A204.1 (cell line): ENCODE measurements around the gene VSIG8.

ENCODE experiments used
- FAIRE-seq: peaks from 2 replicates; lab custom pipeline; 2012; peaks lifted over from hg19 to GRCh38; lab: Jason Lieb, UNC

The VSIG8 gene

DNA sequence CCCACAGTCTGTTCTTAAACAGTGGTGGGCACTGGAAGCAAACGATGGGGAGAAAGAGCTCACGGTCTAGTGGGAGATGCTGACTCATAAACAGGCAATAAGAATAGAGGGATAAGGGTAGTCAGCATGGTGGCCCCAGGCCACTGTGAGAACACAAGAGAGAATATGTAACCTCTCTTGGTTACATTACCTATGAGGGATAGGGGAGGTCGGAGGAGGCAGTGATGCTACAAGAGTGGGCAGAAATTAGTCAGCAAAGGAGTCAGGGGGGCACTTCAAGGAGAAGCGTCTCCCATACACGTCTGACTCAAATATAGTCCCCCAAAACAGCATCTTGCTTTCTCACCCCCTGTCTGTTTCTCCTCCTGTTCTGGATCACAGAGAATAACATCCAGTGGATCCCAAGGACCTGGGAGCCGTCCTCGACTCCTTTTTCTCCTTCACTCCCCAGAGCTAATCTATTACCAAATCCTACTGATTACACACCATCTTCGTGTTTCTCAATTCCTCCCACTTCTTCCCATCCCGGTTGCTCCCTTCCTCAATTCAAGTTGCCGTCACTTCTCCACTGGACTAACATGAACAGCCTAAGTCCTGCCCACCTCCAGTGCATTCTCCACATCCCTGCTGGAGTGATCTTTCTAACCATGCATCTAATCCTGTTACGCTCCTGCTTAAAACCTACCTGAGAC, 33.7 kb downstream of the VSIG8 start:
- no peak for FAIRE-seq

DNA sequence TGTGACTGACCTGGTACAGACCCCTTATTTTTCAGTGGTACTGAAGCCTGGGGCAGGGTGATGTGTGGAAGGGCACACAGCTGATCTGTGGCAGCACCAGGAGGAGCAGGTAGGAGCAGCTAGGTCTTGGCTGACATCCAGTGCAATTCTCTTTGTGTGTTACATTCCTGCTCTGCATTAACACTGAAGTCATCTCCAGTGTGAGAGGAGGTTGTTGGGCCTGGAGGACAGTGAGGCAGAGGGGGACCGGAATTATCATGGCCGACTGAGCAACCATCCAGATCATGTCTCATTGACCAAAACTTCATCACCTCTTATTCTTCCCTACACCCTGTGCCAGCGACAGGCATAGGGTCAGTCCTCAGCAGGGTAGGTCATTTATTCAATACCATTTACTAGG, 34.3 kb downstream of the VSIG8 start:
- no peak for FAIRE-seq

DNA sequence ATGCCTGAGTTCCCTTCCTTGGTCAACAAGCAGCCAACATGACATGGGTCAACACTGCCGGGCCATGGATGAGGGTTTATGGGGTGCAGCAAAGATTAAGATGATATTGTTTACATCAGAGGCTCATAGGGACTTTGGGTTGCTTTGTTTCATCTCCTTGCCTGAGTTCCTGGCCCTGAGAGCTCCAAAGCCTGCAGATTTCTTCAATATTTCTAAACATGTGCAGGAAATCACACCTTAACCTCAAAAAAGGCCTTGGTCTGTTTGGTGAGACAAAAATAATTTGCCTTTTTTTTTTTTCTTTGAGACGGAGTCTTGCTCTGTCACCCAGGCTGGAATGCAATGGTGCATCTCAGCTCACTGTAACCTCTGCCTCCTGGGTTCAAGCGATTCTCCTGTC, 34.9 kb downstream of the VSIG8 start:
- no peak for FAIRE-seq

DNA sequence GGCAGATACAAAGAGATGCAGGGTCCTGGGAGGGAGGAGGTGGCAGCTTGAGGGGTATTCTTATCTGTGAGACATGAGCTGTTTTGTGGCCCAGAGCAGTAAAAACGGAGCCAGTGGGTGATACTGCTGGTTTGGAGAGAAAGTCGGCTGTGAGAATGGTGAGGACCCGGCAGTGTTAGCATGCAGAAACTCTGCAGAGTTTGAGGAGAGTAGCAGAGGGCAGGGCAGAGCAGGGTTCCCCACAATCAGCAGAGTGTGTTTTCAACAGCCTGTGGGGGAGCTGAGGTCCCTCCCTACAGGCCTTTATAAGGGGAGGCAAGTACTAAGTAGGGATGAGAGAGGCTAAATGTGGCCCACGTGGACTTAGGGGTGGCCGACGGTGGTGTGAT, 35.4 kb downstream of the VSIG8 start:
- no peak for FAIRE-seq

DNA sequence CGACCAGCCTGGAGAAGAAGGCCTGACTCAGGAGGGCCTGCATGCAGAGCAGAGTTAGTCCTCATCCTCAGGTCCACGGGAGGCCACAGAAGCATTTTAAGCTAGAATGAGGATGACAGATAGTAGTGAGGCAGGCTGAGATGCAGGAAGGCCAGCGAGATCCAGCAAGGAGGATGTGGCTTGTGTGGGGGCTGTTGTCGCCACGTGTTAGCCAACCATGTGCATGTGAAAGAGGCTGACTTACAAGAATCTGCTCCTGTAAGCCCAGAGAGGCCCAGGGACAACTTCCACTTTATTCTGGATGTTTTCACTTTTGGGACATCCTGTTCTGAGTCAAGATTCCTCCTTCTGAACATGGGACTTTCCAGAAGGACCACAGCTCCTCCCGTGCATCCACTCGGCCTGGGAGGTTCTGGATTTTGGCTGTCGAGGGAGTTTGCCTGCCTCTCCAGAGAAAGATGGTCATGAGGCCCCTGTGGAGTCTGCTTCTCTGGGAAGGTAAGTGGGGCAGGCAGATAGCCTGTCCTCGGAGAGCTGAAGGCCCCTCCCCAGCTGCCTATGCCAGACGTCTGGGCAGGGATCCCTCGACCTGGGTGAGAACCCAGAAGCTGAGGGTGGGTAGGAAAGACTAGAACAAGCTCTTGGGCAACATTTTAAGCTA, 35.9 kb downstream of the VSIG8 start, which contains the start of gene SLAMF8:
Gene SLAMF8 (plus strand): TSS at position 433 of the 661 bp plus-strand sequence. CDS start 26 bp downstream, at position 459.
- FAIRE-seq: no peak

DNA sequence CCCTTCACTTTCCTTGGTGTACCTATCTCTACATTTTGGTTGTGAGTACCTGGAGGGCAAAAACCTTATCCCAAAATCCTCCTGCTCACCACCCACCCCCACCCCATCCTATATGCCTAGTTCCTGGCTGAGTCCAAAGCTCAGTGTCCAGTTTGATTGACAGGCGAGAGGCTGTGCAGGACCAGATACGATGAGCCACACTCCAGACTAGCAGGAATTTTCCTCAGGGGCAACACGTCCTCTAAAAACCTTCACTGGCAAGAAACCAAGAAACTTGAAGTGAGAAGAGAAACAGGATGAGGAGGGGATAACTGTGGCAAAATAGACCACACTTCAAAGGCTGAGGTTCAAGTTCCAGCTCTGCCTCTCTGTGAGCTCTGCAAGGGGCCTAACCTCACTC, 36.9 kb downstream of the VSIG8 start:
- FAIRE-seq: no peak

DNA sequence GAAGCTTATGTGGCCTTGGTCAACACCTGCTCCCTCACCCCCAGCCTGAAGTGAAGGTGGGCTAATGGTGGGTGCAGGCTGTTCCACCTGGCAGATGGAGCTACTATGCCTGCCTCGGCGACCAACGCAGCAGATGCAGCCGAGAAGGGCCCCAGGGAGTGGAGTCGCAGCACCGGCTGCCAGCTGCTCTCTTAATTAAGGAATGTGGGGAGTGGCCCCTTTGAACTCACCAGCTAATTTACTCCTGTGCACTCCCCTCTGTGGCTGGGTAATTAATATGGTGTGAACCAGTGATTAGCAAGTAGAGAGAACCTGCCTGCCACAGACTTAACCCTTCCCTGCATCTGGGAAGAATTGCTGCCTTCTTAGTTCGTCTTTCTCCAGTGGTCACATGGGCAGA, 39.1 kb downstream of the VSIG8 start:
- no peak for FAIRE-seq

DNA sequence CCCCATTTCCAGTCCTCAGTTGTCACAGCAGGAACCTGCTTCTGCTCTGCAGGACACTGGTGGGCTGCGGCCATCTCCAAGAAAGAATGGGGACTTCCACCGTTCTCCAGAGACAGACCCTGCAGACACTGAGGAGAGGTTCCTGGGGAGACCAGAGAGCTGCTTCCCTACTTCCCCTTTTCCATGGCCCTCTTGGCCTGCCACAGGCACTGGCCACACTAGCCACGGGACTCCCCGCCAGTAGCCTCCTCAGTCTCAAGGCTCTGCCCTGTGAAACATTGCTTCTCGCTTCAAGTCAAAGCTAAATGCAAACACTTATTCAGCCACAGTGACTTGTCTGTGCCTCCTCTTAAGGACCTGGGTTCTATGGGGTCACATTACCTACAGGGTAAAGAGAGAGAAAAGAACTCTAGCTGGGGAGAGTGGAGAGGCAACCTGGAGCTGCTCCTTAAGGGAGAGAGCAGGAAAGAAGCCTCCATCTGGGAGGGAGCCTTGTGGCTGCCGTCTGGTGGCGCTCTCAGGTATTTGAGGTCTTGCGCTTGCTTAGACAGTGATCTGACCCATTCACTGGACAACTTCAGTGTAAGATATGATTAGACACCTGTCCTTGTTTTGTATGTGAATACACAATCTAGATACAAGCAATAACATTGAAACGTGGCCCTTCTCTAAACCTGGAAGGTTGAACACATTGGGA, 41.1 kb downstream of the VSIG8 start:
- FAIRE-seq: no peak

DNA sequence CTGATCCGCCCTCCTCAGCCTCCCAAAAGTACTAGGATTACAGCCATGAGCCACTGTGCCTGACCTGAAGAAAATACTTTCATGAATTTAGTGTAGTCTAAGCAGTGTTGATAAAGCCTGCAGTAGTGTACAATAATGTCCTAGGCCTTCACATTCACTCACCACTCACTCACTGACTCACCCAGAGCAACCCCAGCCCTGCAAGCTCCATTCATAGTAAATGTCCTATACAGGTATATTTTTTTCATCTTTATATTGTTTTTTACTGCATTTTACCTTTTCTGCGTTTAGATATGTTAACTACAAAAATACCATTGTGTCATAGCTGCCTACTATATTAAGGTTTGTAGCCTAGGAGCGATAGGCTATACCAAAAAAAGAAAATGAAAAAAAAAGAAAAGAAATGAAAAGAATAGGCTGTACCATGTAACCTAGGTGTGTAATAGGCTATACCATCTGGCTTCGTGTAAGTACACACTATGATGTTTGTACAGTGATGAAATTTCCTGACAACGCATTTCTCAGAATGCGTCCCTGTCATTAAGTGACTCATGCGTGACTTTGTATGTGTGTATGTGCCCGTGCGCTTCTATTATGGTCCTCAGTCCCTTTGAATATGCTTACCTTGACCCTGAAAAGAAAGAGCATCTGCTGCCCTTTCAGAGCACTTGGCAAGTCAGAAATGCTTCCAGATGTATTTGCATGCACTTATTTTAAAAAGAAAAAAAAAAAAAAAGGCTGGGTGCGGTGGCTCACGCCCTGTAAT, 45.0 kb downstream of the VSIG8 start:
- no peak for FAIRE-seq

DNA sequence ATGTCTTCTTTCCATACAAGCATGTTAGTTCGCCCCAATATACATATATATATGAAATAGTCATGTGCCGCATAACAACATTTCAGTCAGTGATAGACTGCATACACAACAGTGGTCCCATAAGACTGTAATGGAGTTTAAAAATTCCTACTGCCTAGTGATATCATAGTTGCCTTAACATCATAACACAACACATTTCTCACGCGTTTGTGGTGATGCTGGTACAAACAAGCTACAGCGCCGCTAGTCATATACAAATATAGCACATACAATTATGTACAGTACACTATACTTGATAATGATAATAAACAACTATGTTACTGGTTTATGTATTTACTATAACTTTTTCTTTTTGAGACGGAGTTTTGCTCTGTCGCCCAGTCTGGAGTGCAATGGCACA, 46.5 kb downstream of the VSIG8 start:
- FAIRE-seq: no peak

DNA sequence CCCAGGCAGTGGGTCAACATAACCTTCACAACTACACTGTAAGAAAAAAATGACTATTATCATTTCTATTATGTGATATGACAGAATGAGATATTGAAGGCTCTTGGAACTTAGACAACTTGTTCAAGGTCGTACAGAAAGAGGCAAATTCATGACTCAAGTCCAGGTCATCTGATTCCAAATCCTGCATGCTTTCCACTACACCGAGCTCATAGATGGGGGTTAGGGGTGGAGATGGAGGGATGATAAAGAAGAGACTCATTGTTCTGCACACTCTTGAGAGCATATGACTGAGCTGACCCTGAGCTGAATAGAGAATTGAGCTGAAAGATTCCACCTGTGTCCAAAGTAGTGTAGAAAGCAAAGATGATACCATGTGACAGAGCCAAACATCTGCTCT, 57.5 kb downstream of the VSIG8 start:
- FAIRE-seq: no peak
